Measurements from ENCODE around the gene SLMAP.

- no peak for TF ChIP-seq CTCF (IDR thresholded peaks at IDR 0.05)
- no peak for TF ChIP-seq SIN3A (IDR thresholded peaks at IDR 0.05; ENCODE audit: borderline replicate concordance, insufficient read depth, low read depth, low read length)
Observed at GRCh38 chr3:57957824-57958223, 201.7 kb downstream of the SLMAP start.
